K562 (cell line): ENCODE data around the gene LY6G6C. TPM values are rescaled to one million over a fixed set of nuclear protein-coding genes. Genes with fewer than 3 reads are reported as not detected.

Experiments used
- C11orf30 ChIP-seq: fragments of 450-650 bp; IDR thresholded peaks from 2 replicates; pipeline ENCODE4 v1.6.1; 2016; ENCODE audit warnings: low read depth, mild to moderate bottlenecking
- CHD2 ChIP-seq: IDR thresholded peaks from 2 replicates; pipeline ENCODE4 v1.6.1; 2011; ENCODE audit warnings: low read depth, low read length
- ELF4 ChIP-seq: fragments of 450-650 bp; formaldehyde crosslinking; IDR thresholded peaks from 2 replicates; pipeline ENCODE4 v1.4.0; 2022; ENCODE audit warnings: missing genetic modification characterization
- HCFC1 ChIP-seq: IDR thresholded peaks from 2 replicates; pipeline ENCODE4 v1.6.1; 2012; ENCODE audit warnings: low read depth, low read length, improper control_type of control experiment
- IRF2 ChIP-seq: sonication (generic); formaldehyde crosslinking; IDR thresholded peaks from 2 replicates; pipeline ENCODE4 v1.8.1; 2022; ENCODE audit warnings: mild to moderate bottlenecking, missing genetic modification reagents
- MCM5 ChIP-seq: fragments of 450-650 bp; IDR thresholded peaks from 2 replicates; pipeline ENCODE4 v1.6.1; 2016; ENCODE audit warnings: low read depth
- NFE2L1 ChIP-seq: fragments of 450-650 bp; IDR thresholded peaks from 2 replicates; pipeline ENCODE4 v1.6.1; 2016; ENCODE audit warnings: missing genetic modification characterization, low read depth, mild to moderate bottlenecking, missing compliant biosample characterization, moderate library complexity, borderline replicate concordance
- NR3C1 ChIP-seq: sonication (generic); formaldehyde crosslinking; IDR thresholded peaks from 2 replicates; pipeline ENCODE4 v1.8.1; 2022; ENCODE audit warnings: missing genetic modification reagents
- SMARCE1 ChIP-seq: fragments of 450-650 bp; IDR thresholded peaks from 2 replicates; pipeline ENCODE4 v1.7.1; 2016; ENCODE audit warnings: mild to moderate bottlenecking
- TCF7L2 ChIP-seq: fragments of 150-350 bp; IDR thresholded peaks from 2 replicates; pipeline ENCODE4 v1.6.1; 2016; ENCODE audit warnings: low read depth, mild to moderate bottlenecking, low read length, moderate library complexity
- TRIM24 ChIP-seq, 2 experiments: fragments of 450-650 bp; IDR thresholded peaks; 2 replicates each; pipeline ENCODE4 v1.6.1; 2016
- ZFP1 ChIP-seq: fragments of 450-650 bp; formaldehyde crosslinking; IDR thresholded peaks from 2 replicates; pipeline ENCODE4 v1.4.0; 2020; ENCODE audit warnings: mild to moderate bottlenecking, mixed read lengths
- ZNF232 ChIP-seq: sonication (generic); formaldehyde crosslinking; IDR thresholded peaks from 2 replicates; pipeline ENCODE4 v1.8.0; 2022; ENCODE audit warnings: mild to moderate bottlenecking, missing genetic modification reagents
- ZNF717 ChIP-seq: fragments of 250-450 bp; sonication (Bioruptor Pico); IDR thresholded peaks from 2 replicates; pipeline ENCODE4 v1.5.0; 2021
- ZNF764 ChIP-seq: fragments of 250-450 bp; sonication (Bioruptor Pico); IDR thresholded peaks from 2 replicates; pipeline ENCODE4 v1.4.0; 2020; ENCODE audit warnings: low read depth, mild to moderate bottlenecking, moderate library complexity
- polyA plus RNA-seq, 8 experiments: library from polyadenylated mRNA; depleted of rRNA in 4 of 8; stranded (reverse) in 5 of 8; unstranded in 3 of 8; fragments of >200 nt; fragmentation: Nextera tagmentation in 2 of 8; fragmentation: Illumina TruSeq in 1 of 8; extraction: Ambion mirVana in 2 of 8; extraction: Trizol in 1 of 8; gene quantifications; 2 replicates each; pipeline versions ENCODE4 v1.2.1 to v1.2.3, GENCODE V29; 2011 to 2014; ENCODE audit warnings: inconsistent platforms in 1 of 8, missing spikeins in 1 of 8
- total RNA-seq, 7 experiments: library from RNA; depleted of rRNA in 6 of 7; stranded (reverse); fragments of >200 nt in 6 of 7; fragmentation: Illumina TruSeq in 2 of 7; extraction: Trizol in 2 of 7; gene quantifications; 2 replicates each; pipeline versions ENCODE4 v1.2.1 to v1.2.3, GENCODE V29; 2011 to 2021; ENCODE audit warnings: low replicate concordance in 1 of 7
- TF ChIP-seq, protein P1 (sequence below): fragments of 250-450 bp; sonication (Bioruptor Pico); IDR thresholded peaks from 2 replicates; pipeline ENCODE4 v1.6.1; 2021; ENCODE audit warnings: mild to moderate bottlenecking
- TF ChIP-seq, protein P2 (sequence below): IDR thresholded peaks from 3 replicates; pipeline ENCODE4 v1.6.1; 2011; ENCODE audit warnings: borderline replicate concordance, mild to moderate bottlenecking, moderate library complexity; ENCODE audit not compliant: insufficient read length; ENCODE audit errors: extremely low read depth
- TF ChIP-seq, protein P3 (sequence below): fragments of 250-450 bp; sonication (Bioruptor Pico); IDR thresholded peaks from 2 replicates; pipeline ENCODE4 v1.4.0; 2020; ENCODE audit warnings: mild to moderate bottlenecking, moderate library complexity
- TF ChIP-seq, protein P4 (sequence below): conservative IDR thresholded peaks from 2 replicates; pipeline ENCODE4 v1.6.1; 2011; ENCODE audit warnings: low read depth, mild to moderate bottlenecking, low read length; ENCODE audit not compliant: control insufficient read depth

LY6G6C gene
- total and polyA plus RNA-seq, 9 of the 15 experiments (the other 6 are each of a cell fraction or from before 2014, with no cell fraction given): 0.06 to 0.20 TPM; not detected in 7

DNA sequence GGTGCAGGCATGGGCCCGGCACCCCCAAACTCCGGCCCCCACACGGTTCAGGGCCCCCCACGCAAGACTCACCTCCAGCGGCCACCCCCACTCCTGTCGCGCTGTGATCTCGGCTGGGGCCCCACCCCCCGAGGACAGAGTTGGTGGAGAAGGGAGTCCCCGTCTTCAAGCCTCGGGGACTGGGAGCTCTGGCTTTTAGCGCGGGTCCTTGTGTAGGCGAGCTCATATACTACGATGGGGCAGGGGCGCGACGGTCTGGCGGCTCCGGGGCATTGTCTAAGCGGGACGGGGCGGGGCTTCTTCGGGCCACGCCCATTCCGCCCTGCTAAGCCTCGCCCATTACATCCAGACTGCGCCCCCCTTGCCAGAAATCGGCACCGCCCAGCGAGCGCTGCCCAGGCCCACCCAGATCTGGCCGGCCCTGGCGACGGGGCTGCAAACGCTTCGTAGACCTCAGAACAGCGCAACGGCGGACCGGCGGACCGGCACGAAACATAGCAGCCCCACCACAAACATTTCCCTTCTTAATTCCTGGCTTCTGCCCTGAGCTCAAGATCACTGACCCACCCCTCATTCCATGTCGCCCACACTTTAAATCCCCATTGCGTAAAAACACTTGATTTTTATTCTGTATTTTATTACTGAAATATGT is 8.6 kb upstream of the LY6G6C start (continued):
- TF ChIP-seq ELF4 (CRISPR knock-in tag): peak; percentile 99
- no peak; the same call in 1 of the 2 replicates for TF ChIP-seq HCFC1
- TF ChIP-seq, protein P1, sequence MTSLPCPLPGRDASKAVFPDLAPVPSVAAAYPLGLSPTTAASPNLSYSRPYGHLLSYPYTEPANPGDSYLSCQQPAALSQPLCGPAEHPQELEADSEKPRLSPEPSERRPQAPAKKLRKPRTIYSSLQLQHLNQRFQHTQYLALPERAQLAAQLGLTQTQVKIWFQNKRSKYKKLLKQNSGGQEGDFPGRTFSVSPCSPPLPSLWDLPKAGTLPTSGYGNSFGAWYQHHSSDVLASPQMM (CRISPR knock-in tag): peak; percentile 89
- TF ChIP-seq IRF2: no peak
- TF ChIP-seq ZNF764 (CRISPR knock-in tag): peak; percentile 91
- TF ChIP-seq ZFP1 (CRISPR knock-in tag): peak; percentile 99
- TF ChIP-seq, protein P2, sequence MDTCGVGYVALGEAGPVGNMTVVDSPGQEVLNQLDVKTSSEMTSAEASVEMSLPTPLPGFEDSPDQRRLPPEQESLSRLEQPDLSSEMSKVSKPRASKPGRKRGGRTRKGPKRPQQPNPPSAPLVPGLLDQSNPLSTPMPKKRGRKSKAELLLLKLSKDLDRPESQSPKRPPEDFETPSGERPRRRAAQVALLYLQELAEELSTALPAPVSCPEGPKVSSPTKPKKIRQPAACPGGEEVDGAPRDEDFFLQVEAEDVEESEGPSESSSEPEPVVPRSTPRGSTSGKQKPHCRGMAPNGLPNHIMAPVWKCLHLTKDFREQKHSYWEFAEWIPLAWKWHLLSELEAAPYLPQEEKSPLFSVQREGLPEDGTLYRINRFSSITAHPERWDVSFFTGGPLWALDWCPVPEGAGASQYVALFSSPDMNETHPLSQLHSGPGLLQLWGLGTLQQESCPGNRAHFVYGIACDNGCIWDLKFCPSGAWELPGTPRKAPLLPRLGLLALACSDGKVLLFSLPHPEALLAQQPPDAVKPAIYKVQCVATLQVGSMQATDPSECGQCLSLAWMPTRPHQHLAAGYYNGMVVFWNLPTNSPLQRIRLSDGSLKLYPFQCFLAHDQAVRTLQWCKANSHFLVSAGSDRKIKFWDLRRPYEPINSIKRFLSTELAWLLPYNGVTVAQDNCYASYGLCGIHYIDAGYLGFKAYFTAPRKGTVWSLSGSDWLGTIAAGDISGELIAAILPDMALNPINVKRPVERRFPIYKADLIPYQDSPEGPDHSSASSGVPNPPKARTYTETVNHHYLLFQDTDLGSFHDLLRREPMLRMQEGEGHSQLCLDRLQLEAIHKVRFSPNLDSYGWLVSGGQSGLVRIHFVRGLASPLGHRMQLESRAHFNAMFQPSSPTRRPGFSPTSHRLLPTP: no peak
- no peak for TF ChIP-seq C11orf30
- TF ChIP-seq NFE2L1: no peak
- TF ChIP-seq TRIM24 (IDR thresholded peaks at IDR 0.05): peak in 1 of 2 experiments; percentile 49
- no peak for TF ChIP-seq MCM5
- TF ChIP-seq SMARCE1: no peak
- TF ChIP-seq, protein P3, sequence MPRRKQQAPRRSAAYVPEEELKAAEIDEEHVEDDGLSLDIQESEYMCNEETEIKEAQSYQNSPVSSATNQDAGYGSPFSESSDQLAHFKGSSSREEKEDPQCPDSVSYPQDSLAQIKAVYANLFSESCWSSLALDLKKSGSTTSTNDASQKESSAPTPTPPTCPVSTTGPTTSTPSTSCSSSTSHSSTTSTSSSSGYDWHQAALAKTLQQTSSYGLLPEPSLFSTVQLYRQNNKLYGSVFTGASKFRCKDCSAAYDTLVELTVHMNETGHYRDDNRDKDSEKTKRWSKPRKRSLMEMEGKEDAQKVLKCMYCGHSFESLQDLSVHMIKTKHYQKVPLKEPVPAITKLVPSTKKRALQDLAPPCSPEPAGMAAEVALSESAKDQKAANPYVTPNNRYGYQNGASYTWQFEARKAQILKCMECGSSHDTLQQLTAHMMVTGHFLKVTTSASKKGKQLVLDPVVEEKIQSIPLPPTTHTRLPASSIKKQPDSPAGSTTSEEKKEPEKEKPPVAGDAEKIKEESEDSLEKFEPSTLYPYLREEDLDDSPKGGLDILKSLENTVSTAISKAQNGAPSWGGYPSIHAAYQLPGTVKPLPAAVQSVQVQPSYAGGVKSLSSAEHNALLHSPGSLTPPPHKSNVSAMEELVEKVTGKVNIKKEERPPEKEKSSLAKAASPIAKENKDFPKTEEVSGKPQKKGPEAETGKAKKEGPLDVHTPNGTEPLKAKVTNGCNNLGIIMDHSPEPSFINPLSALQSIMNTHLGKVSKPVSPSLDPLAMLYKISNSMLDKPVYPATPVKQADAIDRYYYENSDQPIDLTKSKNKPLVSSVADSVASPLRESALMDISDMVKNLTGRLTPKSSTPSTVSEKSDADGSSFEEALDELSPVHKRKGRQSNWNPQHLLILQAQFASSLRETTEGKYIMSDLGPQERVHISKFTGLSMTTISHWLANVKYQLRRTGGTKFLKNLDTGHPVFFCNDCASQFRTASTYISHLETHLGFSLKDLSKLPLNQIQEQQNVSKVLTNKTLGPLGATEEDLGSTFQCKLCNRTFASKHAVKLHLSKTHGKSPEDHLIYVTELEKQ (CRISPR knock-in tag): peak; percentile 20; the same call in 1 of the 2 replicates
- TF ChIP-seq, protein P4, sequence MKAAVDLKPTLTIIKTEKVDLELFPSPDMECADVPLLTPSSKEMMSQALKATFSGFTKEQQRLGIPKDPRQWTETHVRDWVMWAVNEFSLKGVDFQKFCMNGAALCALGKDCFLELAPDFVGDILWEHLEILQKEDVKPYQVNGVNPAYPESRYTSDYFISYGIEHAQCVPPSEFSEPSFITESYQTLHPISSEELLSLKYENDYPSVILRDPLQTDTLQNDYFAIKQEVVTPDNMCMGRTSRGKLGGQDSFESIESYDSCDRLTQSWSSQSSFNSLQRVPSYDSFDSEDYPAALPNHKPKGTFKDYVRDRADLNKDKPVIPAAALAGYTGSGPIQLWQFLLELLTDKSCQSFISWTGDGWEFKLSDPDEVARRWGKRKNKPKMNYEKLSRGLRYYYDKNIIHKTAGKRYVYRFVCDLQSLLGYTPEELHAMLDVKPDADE: peak; percentile 71; the same call in 1 of the 2 replicates
- TF ChIP-seq ZNF232: peak; percentile 76; the same call in 1 of the 2 replicates
- peak; percentile 98 for TF ChIP-seq ZNF717 (CRISPR knock-in tag)
- peak; percentile 16; the same call in 1 of the 2 replicates for TF ChIP-seq CHD2
- peak; percentile 56; the same call in 1 of the 2 replicates for TF ChIP-seq TCF7L2
- no peak for TF ChIP-seq NR3C1
